Measurements from ENCODE around the gene YIPF4. TPM values are rescaled to one million over a fixed set of nuclear protein-coding genes. Genes with fewer than 3 reads are reported as not detected.
"Not testable (repeated sequence)": the region's sequence is repeated elsewhere in the genome, so short reads cannot be mapped to it uniquely, and the experiment has no call there.

The YIPF4 gene
- polyA plus RNA-seq, 1 of the 3 experiments (the other 2 are of a cell fraction): 3.5 TPM

DNA sequence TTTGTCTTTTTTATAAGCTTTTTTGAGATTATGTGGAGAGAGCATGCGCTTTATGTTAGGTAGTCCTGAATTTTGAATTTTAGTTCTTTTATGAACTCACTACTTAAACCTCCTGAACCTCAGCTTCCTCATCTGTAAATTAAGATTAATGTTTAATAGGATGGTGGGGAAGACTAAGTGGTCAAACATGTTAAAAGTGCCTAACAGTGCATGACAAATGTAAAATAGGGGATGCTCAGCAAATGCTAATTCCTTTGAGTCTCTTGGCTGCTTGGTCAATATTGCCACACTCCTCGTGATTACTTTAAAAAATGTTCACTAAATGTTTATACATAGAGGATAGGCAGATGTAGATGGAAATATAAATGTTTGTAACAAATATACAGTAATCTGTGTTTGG lies 85.9 kb downstream of the YIPF4 start:
- no peak overlapping the region for H3K4me2 ChIP-seq
- WGBS (ENCODE audit: low lambda C conversion rate): 91% methylated on average over 2 of the region's 2 CpGs

GRCh38 chr2:32364290-32364689 lies 86.6 kb downstream of the YIPF4 start:
- H3K9ac ChIP-seq; DNase-seq; H3K27ac ChIP-seq (ENCODE audit: low read depth in 2 of 2, low read length in 1 of 2); H3K4me3 ChIP-seq (ENCODE audit: low read depth in 2 of 2, low read length in 1 of 2); H3K4me2 ChIP-seq; H2AFZ ChIP-seq (ENCODE audit: low read depth); H3K9me3 ChIP-seq; H3K27me3 ChIP-seq (ENCODE audit: insufficient read depth); CTCF ChIA-PET; H3K9me2 ChIP-seq: not testable (repeated sequence)
- Histone ChIP-seq H4K20me1 (ENCODE audit: insufficient read depth) (peaks cover 98% of the 10 kb centered on the region), H3K79me2 (ENCODE audit: insufficient read depth) (peaks cover 100% of the 10 kb centered on the region), H3K4me1 (ENCODE audit: control insufficient read depth in 1 of 2, insufficient read depth in 2 of 2, low read depth in 1 of 2, low read length in 1 of 2) (peaks cover 7 to 10% of the 10 kb centered on the region in 2 experiments; a peak in 3 of 4 replicates), H3F3A (replicated peaks; ENCODE audit: insufficient read depth) (peaks cover 20% of the 10 kb centered on the region), H3K36me3 (replicated peaks in 1 of 2; ENCODE audit: control insufficient read depth in 1 of 2, insufficient read depth in 2 of 2, low read length in 1 of 2) (peaks cover 5 to 15% of the 10 kb centered on the region in 2 experiments)
- POLR2A ChIA-PET: interaction anchor here (0.6 kb wide), 1 partner anchor 10 kb away, joined by 3 read pairs; no protein-coding TSS in a partner anchor
- WGBS (ENCODE audit: low lambda C conversion rate): 99% methylated on average over 9 of the region's 9 CpGs

More for the DNA sequence above, 85.9 kb downstream of the YIPF4 start:
- ChIA-PET POLR2A (no interaction called here), CTCF (no interaction called here)
- H3K9me2 ChIP-seq: no peaks in the 10 kb centered on the region
- no peak for DNase-seq
- H4K20me1 ChIP-seq (ENCODE audit: insufficient read depth): peaks cover 98% of the 10 kb centered on the region
- H2AFZ ChIP-seq (ENCODE audit: low read depth): no peak overlapping the region
- TF ChIP-seq RFX5 (IDR thresholded peaks at IDR 0.05; ENCODE audit: low read length) (no peak), EP300 (IDR thresholded peaks at IDR 0.05; ENCODE audit: borderline replicate concordance in 1 of 2, low read depth in 1 of 2, low read length in 1 of 2) (no peak), NFIC (IDR thresholded peaks at IDR 0.05; ENCODE audit: borderline replicate concordance) (no peak), TAF1 (IDR thresholded peaks at IDR 0.05; ENCODE audit: borderline replicate concordance, low read depth, low read length) (no peak), RCOR1 (IDR thresholded peaks at IDR 0.05; ENCODE audit: low read length) (no peak), TEAD4 (IDR thresholded peaks at IDR 0.05; ENCODE audit: borderline replicate concordance, insufficient read depth) (no peak), POLR2AphosphoS5 (IDR thresholded peaks at IDR 0.05; ENCODE audit: low read depth, low read length) (no peak), EZH2phosphoT487 (IDR thresholded peaks at IDR 0.05; ENCODE audit: borderline replicate concordance, low read depth) (no peak), JUND (IDR thresholded peaks at IDR 0.05) (no peak), TCF12 (IDR thresholded peaks at IDR 0.05) (no peak), RAD21 (IDR thresholded peaks at IDR 0.05; ENCODE audit: low read length) (no peak), SMC3 (IDR thresholded peaks at IDR 0.05; ENCODE audit: low read depth, low read length) (no peak)
- TF ChIP-seq, protein P1, sequence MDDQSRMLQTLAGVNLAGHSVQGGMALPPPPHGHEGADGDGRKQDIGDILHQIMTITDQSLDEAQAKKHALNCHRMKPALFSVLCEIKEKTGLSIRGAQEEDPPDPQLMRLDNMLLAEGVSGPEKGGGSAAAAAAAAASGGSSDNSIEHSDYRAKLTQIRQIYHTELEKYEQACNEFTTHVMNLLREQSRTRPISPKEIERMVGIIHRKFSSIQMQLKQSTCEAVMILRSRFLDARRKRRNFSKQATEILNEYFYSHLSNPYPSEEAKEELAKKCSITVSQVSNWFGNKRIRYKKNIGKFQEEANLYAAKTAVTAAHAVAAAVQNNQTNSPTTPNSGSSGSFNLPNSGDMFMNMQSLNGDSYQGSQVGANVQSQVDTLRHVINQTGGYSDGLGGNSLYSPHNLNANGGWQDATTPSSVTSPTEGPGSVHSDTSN (IDR thresholded peaks at IDR 0.05): no peak
- TF ChIP-seq, protein P2, sequence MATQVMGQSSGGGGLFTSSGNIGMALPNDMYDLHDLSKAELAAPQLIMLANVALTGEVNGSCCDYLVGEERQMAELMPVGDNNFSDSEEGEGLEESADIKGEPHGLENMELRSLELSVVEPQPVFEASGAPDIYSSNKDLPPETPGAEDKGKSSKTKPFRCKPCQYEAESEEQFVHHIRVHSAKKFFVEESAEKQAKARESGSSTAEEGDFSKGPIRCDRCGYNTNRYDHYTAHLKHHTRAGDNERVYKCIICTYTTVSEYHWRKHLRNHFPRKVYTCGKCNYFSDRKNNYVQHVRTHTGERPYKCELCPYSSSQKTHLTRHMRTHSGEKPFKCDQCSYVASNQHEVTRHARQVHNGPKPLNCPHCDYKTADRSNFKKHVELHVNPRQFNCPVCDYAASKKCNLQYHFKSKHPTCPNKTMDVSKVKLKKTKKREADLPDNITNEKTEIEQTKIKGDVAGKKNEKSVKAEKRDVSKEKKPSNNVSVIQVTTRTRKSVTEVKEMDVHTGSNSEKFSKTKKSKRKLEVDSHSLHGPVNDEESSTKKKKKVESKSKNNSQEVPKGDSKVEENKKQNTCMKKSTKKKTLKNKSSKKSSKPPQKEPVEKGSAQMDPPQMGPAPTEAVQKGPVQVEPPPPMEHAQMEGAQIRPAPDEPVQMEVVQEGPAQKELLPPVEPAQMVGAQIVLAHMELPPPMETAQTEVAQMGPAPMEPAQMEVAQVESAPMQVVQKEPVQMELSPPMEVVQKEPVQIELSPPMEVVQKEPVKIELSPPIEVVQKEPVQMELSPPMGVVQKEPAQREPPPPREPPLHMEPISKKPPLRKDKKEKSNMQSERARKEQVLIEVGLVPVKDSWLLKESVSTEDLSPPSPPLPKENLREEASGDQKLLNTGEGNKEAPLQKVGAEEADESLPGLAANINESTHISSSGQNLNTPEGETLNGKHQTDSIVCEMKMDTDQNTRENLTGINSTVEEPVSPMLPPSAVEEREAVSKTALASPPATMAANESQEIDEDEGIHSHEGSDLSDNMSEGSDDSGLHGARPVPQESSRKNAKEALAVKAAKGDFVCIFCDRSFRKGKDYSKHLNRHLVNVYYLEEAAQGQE (IDR thresholded peaks at IDR 0.05; ENCODE audit: low read depth, low read length): no peak
- TF ChIP-seq, protein P3, sequence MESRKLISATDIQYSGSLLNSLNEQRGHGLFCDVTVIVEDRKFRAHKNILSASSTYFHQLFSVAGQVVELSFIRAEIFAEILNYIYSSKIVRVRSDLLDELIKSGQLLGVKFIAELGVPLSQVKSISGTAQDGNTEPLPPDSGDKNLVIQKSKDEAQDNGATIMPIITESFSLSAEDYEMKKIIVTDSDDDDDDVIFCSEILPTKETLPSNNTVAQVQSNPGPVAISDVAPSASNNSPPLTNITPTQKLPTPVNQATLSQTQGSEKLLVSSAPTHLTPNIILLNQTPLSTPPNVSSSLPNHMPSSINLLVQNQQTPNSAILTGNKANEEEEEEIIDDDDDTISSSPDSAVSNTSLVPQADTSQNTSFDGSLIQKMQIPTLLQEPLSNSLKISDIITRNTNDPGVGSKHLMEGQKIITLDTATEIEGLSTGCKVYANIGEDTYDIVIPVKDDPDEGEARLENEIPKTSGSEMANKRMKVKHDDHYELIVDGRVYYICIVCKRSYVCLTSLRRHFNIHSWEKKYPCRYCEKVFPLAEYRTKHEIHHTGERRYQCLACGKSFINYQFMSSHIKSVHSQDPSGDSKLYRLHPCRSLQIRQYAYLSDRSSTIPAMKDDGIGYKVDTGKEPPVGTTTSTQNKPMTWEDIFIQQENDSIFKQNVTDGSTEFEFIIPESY (IDR thresholded peaks at IDR 0.05; ENCODE audit: borderline replicate concordance, low read depth): no peak
- peaks cover 12 to 16% of the 10 kb centered on the region in 2 experiments; a peak in 3 of 4 replicates for H3K4me1 ChIP-seq (ENCODE audit: control insufficient read depth in 1 of 2, insufficient read depth in 2 of 2, low read depth in 1 of 2, low read length in 1 of 2)
- H3K27me3 ChIP-seq (ENCODE audit: insufficient read depth): no peaks in the 10 kb centered on the region
- H3K9ac ChIP-seq: no peak overlapping the region
- H3K4me3 ChIP-seq (ENCODE audit: low read depth in 2 of 2, low read length in 1 of 2): no peak overlapping the region
- peaks cover 100% of the 10 kb centered on the region for H3K79me2 ChIP-seq (ENCODE audit: insufficient read depth)
- H3K9me3 ChIP-seq: no peaks in the 10 kb centered on the region
- peaks cover 5 to 19% of the 10 kb centered on the region in 2 experiments for H3K36me3 ChIP-seq (replicated peaks in 1 of 2; ENCODE audit: control insufficient read depth in 1 of 2, insufficient read depth in 2 of 2, low read length in 1 of 2)
- no peak overlapping the region for H3K27ac ChIP-seq (ENCODE audit: low read depth in 2 of 2, low read length in 1 of 2)
- peaks cover 20% of the 10 kb centered on the region for H3F3A ChIP-seq (replicated peaks; ENCODE audit: insufficient read depth)

DNA sequence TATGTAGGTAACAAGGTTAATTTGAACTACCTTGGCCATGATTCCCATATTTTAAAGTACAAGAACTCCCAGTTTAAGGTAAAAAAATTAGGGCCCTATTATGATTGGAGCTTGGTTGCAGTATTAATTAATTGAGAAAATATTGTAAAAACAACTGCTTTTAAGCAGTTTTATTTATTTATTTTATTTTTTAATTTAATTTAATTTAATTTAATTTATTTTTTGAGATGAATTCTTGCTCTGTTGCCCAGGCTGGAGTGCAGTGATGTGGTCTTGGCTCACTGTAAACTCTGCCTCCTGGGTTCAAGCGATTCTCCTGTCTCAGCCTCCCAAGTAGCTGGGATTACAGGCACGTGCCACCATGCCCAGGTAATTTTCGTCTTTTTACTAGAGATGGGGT lies 88.0 kb downstream of the YIPF4 start:
- CTCF ChIA-PET; POLR2A ChIA-PET; H3K9me2 ChIP-seq; H3K4me3 ChIP-seq (ENCODE audit: low read depth in 2 of 2, low read length in 1 of 2); H2AFZ ChIP-seq (ENCODE audit: low read depth); H3K27ac ChIP-seq (ENCODE audit: low read depth in 2 of 2, low read length in 1 of 2); H3K4me1 ChIP-seq (ENCODE audit: control insufficient read depth in 1 of 2, insufficient read depth in 2 of 2, low read depth in 1 of 2, low read length in 1 of 2); H3K27me3 ChIP-seq (ENCODE audit: insufficient read depth); H3K4me2 ChIP-seq; H3K9me3 ChIP-seq; DNase-seq; H3K9ac ChIP-seq: not testable (repeated sequence)
- Histone ChIP-seq H4K20me1 (ENCODE audit: insufficient read depth) (peaks cover 97% of the 10 kb centered on the region), H3K36me3 (replicated peaks in 1 of 2; ENCODE audit: control insufficient read depth in 1 of 2, insufficient read depth in 2 of 2, low read length in 1 of 2) (peaks cover 3 to 13% of the 10 kb centered on the region in 2 experiments), H3F3A (replicated peaks; ENCODE audit: insufficient read depth) (peaks cover 18% of the 10 kb centered on the region), H3K79me2 (ENCODE audit: insufficient read depth) (peaks cover 99% of the 10 kb centered on the region)
- WGBS (ENCODE audit: low lambda C conversion rate): 96% methylated on average over 3 of the region's 3 CpGs

All from SK-N-SH (cell line).